NCI-H510A treated with DMSO at 0.1 percent for 48 hours (cell line): ENCODE measurements around the gene NT5M.

Source experiments
- DNase-seq: peaks from one replicate; lab custom pipeline; 2025; lab: John Stamatoyannopoulos, UW

NT5M gene

GRCh38 chr17:17355426-17355825 is 52.3 kb downstream of the NT5M start:
- peak; percentile 61 for DNase-seq

- peak; percentile 82 for DNase-seq
Measured at GRCh38 chr17:17356149-17356930, 53.2 kb downstream of the NT5M start.

- no peak for DNase-seq
Measured at GRCh38 chr17:17356931-17357270, 53.7 kb downstream of the NT5M start.

DNA sequence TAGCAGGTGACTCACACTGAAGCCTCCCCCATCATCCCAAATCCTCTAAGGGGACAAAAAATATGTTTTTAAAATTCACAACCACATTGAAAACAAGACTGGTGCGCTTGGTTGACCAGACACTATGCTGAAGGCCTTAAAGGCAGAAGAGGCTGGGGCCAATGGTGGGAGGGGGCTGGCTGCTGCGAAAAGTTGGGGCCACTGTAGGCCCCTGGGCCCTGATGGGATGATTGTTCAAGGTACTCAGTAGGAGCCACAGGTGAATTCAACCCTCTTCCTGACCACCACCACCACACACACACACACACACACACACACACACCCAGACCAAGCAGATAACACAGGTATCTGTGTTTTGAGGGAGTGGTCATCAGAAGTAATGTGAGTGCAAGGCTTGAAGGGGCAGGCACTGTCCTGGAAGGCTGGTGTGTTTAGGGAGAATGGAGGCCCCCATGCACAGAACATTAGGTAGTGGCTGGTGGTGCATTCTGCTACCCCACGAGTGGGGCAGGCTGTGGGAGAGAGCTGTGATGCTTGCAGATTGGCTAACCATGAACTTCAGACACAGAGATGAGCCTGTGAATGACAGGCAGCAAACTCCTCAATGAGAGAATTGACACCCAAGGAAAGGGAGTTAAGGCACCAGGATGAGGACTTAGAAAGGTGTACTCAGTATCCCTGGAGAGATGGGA is 55.0 kb downstream of the NT5M start:
- DNase-seq: no peak

DNA sequence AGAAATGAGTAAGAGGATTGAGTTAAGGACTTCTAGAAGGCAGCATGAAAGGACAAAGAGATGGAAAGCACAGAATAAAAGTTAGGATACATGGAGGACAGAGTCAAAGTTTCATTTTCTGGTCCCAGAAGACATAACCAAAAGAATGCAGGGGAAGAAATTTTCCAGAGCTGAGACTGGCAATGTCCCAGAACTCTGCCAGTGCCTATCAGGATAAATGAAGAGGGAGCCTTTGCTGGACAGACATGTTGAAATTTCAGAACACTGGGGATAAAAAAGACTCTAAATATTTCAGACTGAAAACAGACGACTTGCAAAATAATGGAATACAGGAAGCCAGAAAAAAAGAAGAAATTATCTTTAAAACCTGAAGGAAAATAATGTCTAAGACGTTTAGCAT is 55.7 kb downstream of the NT5M start:
- no peak for DNase-seq

GRCh38 chr17:17359271-17359670 is 56.1 kb downstream of the NT5M start:
- DNase-seq: no peak

DNA sequence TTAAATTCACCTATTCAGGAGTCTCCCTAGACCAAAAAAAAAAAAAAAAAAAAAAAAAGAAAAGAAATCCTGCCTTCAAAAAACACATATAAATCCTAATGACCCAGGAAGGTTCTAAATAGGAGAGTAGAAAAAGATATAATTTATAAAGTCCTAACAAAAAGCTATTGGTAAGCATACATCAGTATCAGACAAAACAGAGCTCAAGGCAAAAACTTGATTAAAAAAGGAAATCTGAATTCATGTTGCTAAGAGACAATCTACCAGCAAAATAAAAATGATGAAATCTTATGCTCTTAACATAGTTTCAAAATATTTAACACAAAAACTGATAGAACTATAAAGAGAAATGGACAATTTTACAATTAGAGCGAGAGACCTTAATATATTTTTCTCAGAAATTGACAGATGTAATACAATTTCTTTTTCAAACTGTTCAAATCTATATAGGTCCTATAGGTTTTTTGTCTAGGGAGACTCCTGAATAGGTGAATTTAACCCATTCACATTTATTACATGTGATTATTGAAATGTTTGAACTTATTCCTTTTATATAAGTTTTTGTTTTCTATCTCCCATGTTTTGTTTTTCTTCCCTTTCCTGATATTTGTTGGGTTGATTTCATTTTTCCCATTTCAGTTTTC is 57.0 kb downstream of the NT5M start:
- DNase-seq: no peak

DNA sequence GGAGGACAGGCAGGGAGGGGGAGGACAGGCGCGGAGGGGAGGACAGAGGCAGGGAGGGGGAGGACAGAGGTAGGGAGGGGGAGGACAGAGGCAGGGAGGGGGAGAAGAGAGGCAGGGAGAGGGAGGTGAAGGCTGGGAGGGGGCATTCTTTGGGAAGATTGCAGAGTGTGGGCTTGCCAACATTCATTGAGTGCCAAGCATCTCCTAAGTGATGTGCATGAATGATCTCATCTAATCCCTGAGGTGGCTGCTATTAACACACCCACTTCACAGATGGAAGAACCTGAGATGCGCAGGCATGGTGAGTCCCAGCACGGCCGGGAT is 58.3 kb downstream of the NT5M start:
- DNase-seq: no peak

DNA sequence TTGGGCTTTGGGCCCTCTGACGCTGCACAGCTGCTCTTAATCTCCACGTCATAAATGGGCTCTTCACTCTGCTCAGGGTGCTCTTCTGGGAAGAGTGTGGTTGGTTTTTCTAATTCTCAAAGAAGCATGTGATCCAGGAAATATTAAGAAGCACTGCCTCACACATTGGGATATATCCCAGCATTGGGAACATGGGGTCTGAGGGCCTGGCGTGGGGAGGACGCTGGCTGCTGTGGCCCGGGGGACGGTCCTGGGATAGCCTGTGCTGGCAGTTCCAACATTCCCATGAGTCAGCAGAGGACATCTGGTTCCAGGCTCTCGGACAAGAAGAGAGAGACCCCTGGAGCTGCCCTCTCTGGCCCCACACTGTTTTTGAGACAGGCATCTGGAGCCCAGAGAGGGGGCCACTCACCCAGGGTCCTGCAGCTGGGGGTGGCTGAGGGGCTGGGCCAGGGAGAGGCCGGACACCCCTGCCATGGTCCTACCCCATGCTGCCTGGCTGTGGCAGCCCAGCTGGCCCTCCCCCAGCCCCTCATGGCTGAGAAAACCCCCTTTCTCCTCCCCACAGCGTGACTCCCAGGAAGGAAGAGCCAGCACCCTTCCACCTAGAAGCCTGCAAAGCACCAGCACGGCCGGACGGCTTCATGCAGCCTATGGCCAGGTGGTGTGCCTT is 58.8 kb downstream of the NT5M start:
- DNase-seq: no peak

DNA sequence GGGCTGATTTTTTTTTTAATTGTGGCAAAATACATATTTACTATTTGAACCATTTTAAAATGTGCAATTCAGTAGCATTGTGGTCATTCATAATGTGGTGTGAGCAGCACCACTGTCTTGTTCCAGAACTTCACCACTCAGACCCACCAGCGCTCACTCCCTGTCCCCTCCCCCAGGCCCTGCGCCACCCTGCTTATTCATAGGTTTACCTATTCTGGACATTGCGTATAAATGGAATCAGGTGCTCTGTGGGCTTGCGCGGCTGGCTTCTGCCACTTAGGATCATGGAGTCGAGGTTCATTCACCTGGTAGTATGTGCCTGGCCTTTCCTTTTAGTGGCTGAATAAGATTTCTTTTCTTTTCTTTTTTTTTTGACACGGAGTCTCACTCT is 59.4 kb downstream of the NT5M start:
- DNase-seq: no peak

DNA sequence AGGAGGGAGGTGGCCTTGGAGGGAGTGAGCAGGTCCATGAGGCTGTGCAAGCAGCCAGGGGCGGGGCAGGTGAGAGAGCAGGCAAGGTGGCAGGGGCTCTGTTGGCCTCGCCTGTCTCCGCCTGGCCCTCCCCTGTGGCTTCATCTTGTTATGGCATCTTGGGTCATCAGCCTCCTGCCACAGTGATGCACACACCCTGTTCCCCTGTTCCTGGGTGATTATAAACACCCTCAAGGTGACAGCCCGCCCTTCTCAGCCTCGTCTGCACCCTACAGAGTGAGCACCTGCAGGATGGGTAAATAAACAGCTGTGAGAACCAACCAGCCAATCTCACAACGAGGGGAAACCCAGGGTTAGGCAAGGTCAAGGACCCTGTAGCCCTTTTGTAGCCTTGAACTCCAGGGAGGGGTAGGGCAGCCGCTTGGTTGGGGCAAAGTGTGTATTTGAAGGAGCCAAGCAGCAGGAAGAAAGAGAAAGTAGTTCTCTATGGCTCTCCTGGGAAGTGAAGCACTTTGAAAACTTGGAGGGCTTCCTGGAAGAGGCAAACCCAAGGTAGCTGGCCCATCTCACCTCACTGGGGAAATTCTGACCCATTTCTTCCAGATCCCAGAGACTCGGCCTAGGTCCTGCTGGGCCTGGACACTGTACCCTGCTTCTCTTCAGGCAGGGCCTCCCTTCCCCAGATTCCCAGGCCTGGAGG is 60.6 kb downstream of the NT5M start:
- DNase-seq: peak; percentile 87

DNA sequence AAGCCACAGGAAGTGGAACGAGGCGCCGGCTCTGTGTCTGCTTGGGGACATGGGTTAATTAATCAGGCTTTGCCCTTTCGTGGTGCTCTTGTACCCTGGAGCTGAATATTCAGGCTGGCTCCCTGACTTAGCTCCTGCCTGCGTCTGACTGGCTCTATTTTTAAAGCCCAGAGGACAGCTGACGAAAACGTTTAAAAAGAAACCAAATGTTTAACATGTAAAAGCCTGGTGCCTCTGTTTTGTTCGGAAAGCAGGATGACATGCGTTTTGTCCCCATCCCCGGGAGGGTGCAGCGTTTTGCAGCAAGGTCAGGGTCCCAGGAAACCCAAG is 61.1 kb downstream of the NT5M start:
- peak; percentile 51 for DNase-seq

- no peak for DNase-seq
Measured at GRCh38 chr17:17365476-17366110, 62.4 kb downstream of the NT5M start.

DNA sequence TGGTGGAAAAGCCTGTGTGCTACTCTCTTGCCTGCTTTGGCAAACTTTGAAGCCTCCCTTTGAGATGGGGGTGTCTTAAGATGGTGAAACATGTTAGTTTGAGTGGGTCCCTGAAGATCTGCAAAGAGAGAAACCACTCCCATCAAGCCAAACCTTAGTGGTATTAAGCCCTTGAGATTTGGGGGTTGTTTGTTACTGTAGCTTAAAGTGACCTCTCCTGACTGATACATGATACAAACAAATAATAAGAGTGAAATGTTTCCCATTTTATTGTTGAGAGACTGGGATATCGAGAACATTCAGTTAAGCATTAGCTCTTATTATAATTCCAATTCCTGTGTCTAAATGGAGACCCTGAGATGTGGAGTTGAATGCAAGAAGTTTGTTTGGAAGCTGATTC is 63.1 kb downstream of the NT5M start:
- no peak for DNase-seq

DNA sequence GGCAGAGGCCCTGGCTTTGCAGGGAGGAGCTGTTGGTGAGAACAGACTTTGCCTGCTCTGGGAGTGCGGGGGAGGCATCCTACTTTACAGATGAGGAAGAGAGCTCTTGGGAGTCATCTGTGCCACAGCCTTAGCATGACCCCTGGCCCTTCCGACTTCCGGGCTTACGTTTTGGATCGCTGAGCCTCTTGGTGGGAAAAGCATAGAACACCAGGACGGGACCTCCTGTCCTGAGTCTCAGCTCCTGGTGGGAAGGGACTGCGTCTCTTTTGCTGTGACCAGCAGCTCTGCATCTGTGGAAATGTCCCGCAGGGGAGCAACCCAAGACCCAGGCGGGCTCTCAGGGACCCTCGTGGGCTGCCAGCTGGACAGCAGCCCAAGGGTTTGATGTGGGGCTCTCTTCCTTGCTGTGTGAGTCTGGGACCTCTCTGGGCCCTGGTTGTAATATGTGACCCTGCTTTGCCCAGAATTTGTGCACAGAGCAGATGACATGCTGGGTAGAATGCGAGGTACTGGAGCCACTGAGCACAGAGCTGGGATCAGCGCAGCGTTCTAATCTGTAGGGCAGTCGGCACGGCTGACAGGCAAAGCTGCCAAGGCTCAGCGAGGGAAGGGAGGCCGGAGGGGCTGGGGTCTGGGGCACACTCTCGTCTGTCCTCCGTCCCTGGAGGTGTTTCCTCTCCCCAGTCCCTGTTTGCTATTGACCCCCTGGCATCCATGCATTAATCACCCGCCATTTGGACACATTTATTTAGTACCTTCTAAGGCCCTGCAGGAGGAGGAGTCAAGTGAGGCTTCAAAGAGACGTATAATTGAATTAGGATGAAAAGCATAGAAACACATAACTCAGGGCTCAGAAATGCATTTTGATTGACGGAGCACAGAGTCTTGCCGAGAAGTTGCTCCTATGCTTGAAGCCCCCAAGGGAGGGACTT is 64.0 kb downstream of the NT5M start:
- DNase-seq: no peak

- DNase-seq: no peak
Measured at GRCh38 chr17:17367931-17368330, 64.8 kb downstream of the NT5M start.

GRCh38 chr17:17370711-17371110 is 67.5 kb downstream of the NT5M start:
- no peak for DNase-seq

DNA sequence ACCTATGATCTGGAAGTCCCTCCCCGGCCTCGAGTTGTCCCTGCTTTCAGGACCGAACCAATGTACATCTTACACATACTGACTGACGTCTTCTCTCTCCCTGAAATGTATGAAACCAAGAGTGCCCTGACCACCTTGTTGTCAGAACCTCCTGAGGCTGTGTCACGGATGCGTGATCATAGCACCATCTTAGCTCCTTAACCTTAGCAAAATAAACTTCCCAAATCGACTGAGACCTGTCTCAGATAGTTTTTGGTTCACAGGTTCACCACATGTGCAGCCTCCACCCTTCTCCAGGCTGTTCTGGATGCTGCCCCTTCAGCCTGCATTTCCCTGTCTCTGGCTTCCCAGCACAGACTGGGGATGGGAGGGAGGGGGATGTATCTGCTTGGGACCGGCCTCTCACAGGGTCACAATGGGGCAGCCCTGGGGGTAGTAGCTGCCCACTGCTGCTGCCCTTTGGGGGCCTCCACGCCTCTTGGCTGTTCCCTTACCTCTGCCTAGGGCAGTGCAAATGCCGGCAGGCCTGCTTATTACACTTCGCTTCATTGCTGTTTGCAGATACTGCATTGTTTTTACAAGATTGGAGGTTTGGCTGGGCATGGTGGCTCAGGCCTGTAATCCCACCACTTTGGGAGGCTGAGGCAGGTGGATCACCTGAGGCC is 69.8 kb downstream of the NT5M start:
- no peak for DNase-seq

- no peak for DNase-seq
Measured at GRCh38 chr17:17375841-17376240, 72.7 kb downstream of the NT5M start.

- peak; percentile 30 for DNase-seq
Measured at GRCh38 chr17:17376362-17376761, 73.2 kb downstream of the NT5M start.
